ENCODE results near the gene NMUR1.
"Not testable (repeated sequence)": the region's sequence is repeated elsewhere in the genome, so short reads cannot be mapped to it uniquely, and the experiment has no call there.

NMUR1 gene

GRCh38 chr2:231530099-231531011 is at the start of gene NMUR1:
Gene NMUR1 (minus strand): TSS chr2:231530445. CDS start chr2:231530361, 84 bp downstream.
- peak; percentile 74 to 78 for DNase-seq

- no peak for DNase-seq
Measured at GRCh38 chr2:231579560-231579959, 49.3 kb upstream of the NMUR1 start.

- DNase-seq, result not testable (repeated sequence)
Measured at GRCh38 chr2:231578655-231579054, 48.4 kb upstream of the NMUR1 start.

- DNase-seq, result no peak
Measured at GRCh38 chr2:231576465-231576864, 46.2 kb upstream of the NMUR1 start.

- no peak for DNase-seq
Measured at GRCh38 chr2:231575612-231576256, 45.5 kb upstream of the NMUR1 start.

GRCh38 chr2:231573698-231574421 is 43.6 kb upstream of the NMUR1 start:
- no peak for DNase-seq

GRCh38 chr2:231573096-231573495 is 42.9 kb upstream of the NMUR1 start:
- no peak for DNase-seq

GRCh38 chr2:231571661-231572191 is 41.5 kb upstream of the NMUR1 start:
- no peak for DNase-seq

GRCh38 chr2:231570915-231571314 is 40.7 kb upstream of the NMUR1 start:
- DNase-seq, result not testable (repeated sequence)

- DNase-seq, result no peak
Measured at GRCh38 chr2:231568785-231569435, 38.7 kb upstream of the NMUR1 start.

- DNase-seq, result no peak
Measured at GRCh38 chr2:231568098-231568784, 38.0 kb upstream of the NMUR1 start.

- DNase-seq, result no peak
Measured at GRCh38 chr2:231567159-231567558, 36.9 kb upstream of the NMUR1 start.

- no peak for DNase-seq
Measured at GRCh38 chr2:231565887-231566594, 35.8 kb upstream of the NMUR1 start.

GRCh38 chr2:231563378-231563961 is 33.2 kb upstream of the NMUR1 start:
- peak; percentile 40 to 55 for DNase-seq

- peak; percentile 32 to 61 for DNase-seq
Measured at GRCh38 chr2:231557571-231558217, 27.4 kb upstream of the NMUR1 start.

- no peak for DNase-seq
Measured at GRCh38 chr2:231556981-231557380, 26.7 kb upstream of the NMUR1 start.

GRCh38 chr2:231556496-231556895 is 26.3 kb upstream of the NMUR1 start:
- not testable (repeated sequence) for DNase-seq

- no peak for DNase-seq
Measured at GRCh38 chr2:231554748-231555545, 24.7 kb upstream of the NMUR1 start.

- no peak for DNase-seq
Measured at GRCh38 chr2:231554327-231554726, 24.1 kb upstream of the NMUR1 start.
